ENCODE data around the gene SLF2.

GRCh38 chr10:100864978-100865377, 47.8 kb upstream of the SLF2 start:
- TF ChIP-seq CTCF (IDR thresholded peaks at IDR 0.05) (no peak), IRF1 (CRISPR knock-in tag; IDR thresholded peaks at IDR 0.05) (no peak), TEAD1 (CRISPR knock-in tag; IDR thresholded peaks at IDR 0.05) (no peak), JUN (CRISPR knock-in tag; IDR thresholded peaks at IDR 0.05) (no peak)

Data from WTC11 (cell line).